ENCODE results near the gene SMIM15.

The SMIM15 gene

GRCh38 chr5:61159070-61159469 is 3.2 kb downstream of the SMIM15 start (continued):
- TF ChIP-seq PRDM10 (tag by site-specific recombination; IDR thresholded peaks at IDR 0.05) (no peak), ZNF23 (tag by site-specific recombination; IDR thresholded peaks at IDR 0.05; ENCODE audit: borderline replicate concordance) (no peak)

- ChIA-PET POLR2A (interaction anchor here (0.7 kb wide), 1 partner anchor 59 kb away, joined by 3 read pairs; no protein-coding TSS in a partner anchor), CTCF (no interaction called here)
- TF ChIP-seq ZNF37A (tag by site-specific recombination; IDR thresholded peaks at IDR 0.05) (no peak), KLF7 (tag by site-specific recombination; IDR thresholded peaks at IDR 0.05; ENCODE audit: borderline replicate concordance) (no peak), ZNF23 (tag by site-specific recombination; IDR thresholded peaks at IDR 0.05; ENCODE audit: borderline replicate concordance) (no peak), ZNF148 (tag by site-specific recombination; IDR thresholded peaks at IDR 0.05; ENCODE audit: borderline replicate concordance) (no peak), ZNF701 (tag by site-specific recombination; IDR thresholded peaks at IDR 0.05) (no peak), ZSCAN16 (tag by site-specific recombination; IDR thresholded peaks at IDR 0.05) (no peak), ZBTB49 (tag by site-specific recombination; IDR thresholded peaks at IDR 0.05; ENCODE audit: low read depth) (no peak), ZNF664 (tag by site-specific recombination; IDR thresholded peaks at IDR 0.05) (no peak), ZNF184 (tag by site-specific recombination; IDR thresholded peaks at IDR 0.05) (no peak), ZNF169 (tag by site-specific recombination; IDR thresholded peaks at IDR 0.05) (no peak), SETDB1 (IDR thresholded peaks at IDR 0.05; ENCODE audit: insufficient read length, low read length) (no peak), ZNF785 (tag by site-specific recombination; IDR thresholded peaks at IDR 0.05) (no peak), TRIM28 (IDR thresholded peaks at IDR 0.05; ENCODE audit: borderline replicate concordance, low read length) (no peak), ZBTB20 (tag by site-specific recombination; IDR thresholded peaks at IDR 0.05) (no peak), ZNF626 (tag by site-specific recombination; IDR thresholded peaks at IDR 0.05) (no peak), ZNF341 (tag by site-specific recombination; IDR thresholded peaks at IDR 0.05; ENCODE audit: low read depth) (no peak), ZNF398 (tag by site-specific recombination; IDR thresholded peaks at IDR 0.05) (no peak), SP2 (tag by site-specific recombination; IDR thresholded peaks at IDR 0.05) (no peak), ZNF529 (tag by site-specific recombination; IDR thresholded peaks at IDR 0.05; ENCODE audit: insufficient replicate concordance) (no peak)
- Histone ChIP-seq H3K9me3 (ENCODE audit: control insufficient read depth, insufficient read depth, low read depth, low read length) (no peaks in the 10 kb centered on the region), H3K36me3 (ENCODE audit: control insufficient read depth in 2 of 2, insufficient read depth in 1 of 2, low read length in 2 of 2) (peaks cover 8 to 9% of the 10 kb centered on the region in 2 experiments), H3K4me1 (ENCODE audit: control insufficient read depth, insufficient read depth, low read length) (no peaks in the 10 kb centered on the region), H3K27ac (ENCODE audit: extremely low read depth, low read depth, low read length) (no peak overlapping the region), H3K4me3 (ENCODE audit: low read depth, low read length) (no peak overlapping the region)
These were observed 10.4 kb downstream of the SMIM15 start for GRCh38 chr5:61151893-61152292.

All from HEK293 (cell line).